WTC11 (cell line): ENCODE data around the gene HPSE2. TPM values are rescaled to one million over a fixed set of nuclear protein-coding genes. Genes with fewer than 3 reads are reported as not detected.

Source experiments
- ATAC-seq: fragments of 200-7000 bp; cut with Tn5 transposase; 2 replicates; pipeline ENCODE4 v1.10.0; 2021; ENCODE audit warnings: mild to moderate bottlenecking, moderate library complexity
- CTCF ChIA-PET: fragments of 300-600 bp; sonication (Branson Sonifier 250); formaldehyde crosslinking; loops from one replicate; lab custom pipeline; 2021; ENCODE audit warnings: antibody characterized with exemption; lab: Charles Lee
- POLR2A ChIA-PET: fragments of 350-600 bp; sonication (Branson Sonifier 250); formaldehyde crosslinking; loops from one replicate; lab custom pipeline; 2021; ENCODE audit warnings: antibody characterized with exemption; lab: Charles Lee
- DNase-seq: peaks from one replicate; pipeline ENCODE4 v3.0.0; 2021; ENCODE audit warnings: low spot score
- H3K27ac Mint-ChIP-seq: 2 replicates; pipeline ENCODE4 v1.8.0; 2021; ENCODE audit warnings: mixed read lengths
- H3K27me3 Mint-ChIP-seq: 2 replicates; pipeline ENCODE4 v1.8.0; 2021; ENCODE audit warnings: low read depth, mild to moderate bottlenecking, moderate library complexity, mixed read lengths
- H3K36me3 Mint-ChIP-seq: 2 replicates; pipeline ENCODE4 v1.8.0; 2021; ENCODE audit warnings: mixed read lengths
- H3K4me1 Mint-ChIP-seq: 2 replicates; pipeline ENCODE4 v1.8.0; 2022; ENCODE audit warnings: mixed read lengths
- H3K4me3 Mint-ChIP-seq: 2 replicates; pipeline ENCODE4 v1.8.0; 2021; ENCODE audit warnings: mild to moderate bottlenecking, moderate library complexity, mixed read lengths
- H3K9me3 Mint-ChIP-seq: 2 replicates; pipeline ENCODE4 v1.8.0; 2021; ENCODE audit warnings: mixed read lengths
- ATF1 ChIP-seq: sonication (generic); formaldehyde crosslinking; IDR thresholded peaks from 2 replicates; pipeline ENCODE4 v1.8.1; 2023; ENCODE audit warnings: mild to moderate bottlenecking, moderate library complexity, missing genetic modification reagents
- CREB1 ChIP-seq: sonication (generic); formaldehyde crosslinking; IDR thresholded peaks from 2 replicates; pipeline ENCODE4 v1.8.0; 2023; ENCODE audit warnings: mild to moderate bottlenecking, missing genetic modification reagents
- ELF4 ChIP-seq: sonication (generic); formaldehyde crosslinking; IDR thresholded peaks from 2 replicates; pipeline ENCODE4 v1.8.1; 2022; ENCODE audit warnings: low read depth, mild to moderate bottlenecking, moderate library complexity, missing genetic modification reagents
- EMX1 ChIP-seq: fragments of 250-450 bp; sonication (Bioruptor Pico); IDR thresholded peaks from 2 replicates; pipeline ENCODE4 v1.8.0; 2021; ENCODE audit warnings: mild to moderate bottlenecking
- GRHL2 ChIP-seq: fragments of 250-450 bp; sonication (Bioruptor Pico); IDR thresholded peaks from 2 replicates; pipeline ENCODE4 v1.8.0; 2022; ENCODE audit warnings: mild to moderate bottlenecking, moderate library complexity; ENCODE audit not compliant: insufficient replicate concordance, severe bottlenecking
- HMGA2 ChIP-seq: fragments of 250-450 bp; sonication (Bioruptor Pico); IDR thresholded peaks from 2 replicates; pipeline ENCODE4 v1.4.0; 2021; ENCODE audit warnings: mild to moderate bottlenecking, moderate library complexity
- KAT7 ChIP-seq: sonication (generic); formaldehyde crosslinking; IDR thresholded peaks from 2 replicates; pipeline ENCODE4 v1.8.1; 2023; ENCODE audit warnings: missing genetic modification reagents, mild to moderate bottlenecking, borderline replicate concordance
- NR2C2 ChIP-seq: sonication (generic); formaldehyde crosslinking; IDR thresholded peaks from 2 replicates; pipeline ENCODE4 v1.8.0; 2022; ENCODE audit warnings: mild to moderate bottlenecking, missing genetic modification reagents
- NR3C1 ChIP-seq: sonication (generic); formaldehyde crosslinking; conservative IDR thresholded peaks from 2 replicates; pipeline ENCODE4 v1.8.1; 2023; ENCODE audit warnings: low read depth, mild to moderate bottlenecking, missing genetic modification reagents
- OVOL2 ChIP-seq: fragments of 250-450 bp; sonication (Bioruptor Pico); IDR thresholded peaks from 2 replicates; pipeline ENCODE4 v1.9.0; 2021; ENCODE audit warnings: mild to moderate bottlenecking, borderline replicate concordance
- PRDM15 ChIP-seq: sonication (generic); formaldehyde crosslinking; IDR thresholded peaks from 2 replicates; pipeline ENCODE4 v1.8.0; 2022; ENCODE audit warnings: missing genetic modification reagents
- TP53 ChIP-seq: sonication (generic); formaldehyde crosslinking; IDR thresholded peaks from 2 replicates; pipeline ENCODE4 v1.8.1; 2023; ENCODE audit warnings: mild to moderate bottlenecking, missing genetic modification reagents
- ZNF232 ChIP-seq: sonication (generic); formaldehyde crosslinking; IDR thresholded peaks from 2 replicates; pipeline ENCODE4 v1.8.0; 2022; ENCODE audit warnings: mild to moderate bottlenecking, missing genetic modification reagents
- ZNF317 ChIP-seq: sonication (generic); formaldehyde crosslinking; IDR thresholded peaks from 2 replicates; pipeline ENCODE4 v1.8.1; 2023; ENCODE audit warnings: low read depth, mild to moderate bottlenecking, moderate library complexity, missing genetic modification reagents, borderline replicate concordance
- ZNF416 ChIP-seq: fragments of 250-450 bp; sonication (Bioruptor Pico); IDR thresholded peaks from 2 replicates; pipeline ENCODE4 v1.9.0; 2021; ENCODE audit warnings: mild to moderate bottlenecking, inconsistent platforms
- total RNA-seq: library from RNA; stranded (reverse); gene quantifications from 3 replicates; pipeline ENCODE4 v1.2.3, GENCODE V29; 2021
- TF ChIP-seq, protein P1 (sequence below): sonication (generic); formaldehyde crosslinking; IDR thresholded peaks from 2 replicates; pipeline ENCODE4 v1.8.1; 2022; ENCODE audit warnings: low read depth, missing genetic modification reagents, borderline replicate concordance
- TF ChIP-seq, protein P2 (sequence below): sonication (generic); formaldehyde crosslinking; IDR thresholded peaks from 2 replicates; pipeline ENCODE4 v1.8.1; 2022; ENCODE audit warnings: mild to moderate bottlenecking, moderate library complexity, missing genetic modification reagents
- TF ChIP-seq, protein P3 (sequence below): sonication (generic); formaldehyde crosslinking; conservative IDR thresholded peaks from 2 replicates; pipeline ENCODE4 v1.8.1; 2023; ENCODE audit warnings: mild to moderate bottlenecking, low read depth, missing genetic modification reagents, moderate library complexity

HPSE2 gene
- total RNA-seq, 1 experiment from 2014 or later, result 0.66 TPM

GRCh38 chr10:98533746-98534445 lies 701.8 kb downstream of the HPSE2 start:
- Mint-ChIP-seq H3K4me3 (no peak overlapping the region), H3K27me3 (no peaks in the 10 kb centered on the region), H3K36me3 (no peaks in the 10 kb centered on the region), H3K27ac (no peak overlapping the region), H3K9me3 (no peaks in the 10 kb centered on the region), H3K4me1 (peaks cover 11% of the 10 kb centered on the region)
- ChIA-PET CTCF (no interaction called here), POLR2A (no interaction called here)
- ATAC-seq (no peak), DNase-seq (no peak)
- TF ChIP-seq PRDM15 (CRISPR knock-in tag) (no peak), KAT7 (CRISPR knock-in tag) (no peak), ZNF416 (no peak), TP53 (CRISPR knock-in tag) (no peak), GRHL2 (CRISPR knock-in tag) (no peak), ELF4 (CRISPR knock-in tag) (no peak), HMGA2 (CRISPR knock-in tag) (no peak), CREB1 (no peak), NR3C1 (CRISPR knock-in tag) (no peak), ZNF317 (CRISPR knock-in tag) (no peak)
- TF ChIP-seq, protein P1, sequence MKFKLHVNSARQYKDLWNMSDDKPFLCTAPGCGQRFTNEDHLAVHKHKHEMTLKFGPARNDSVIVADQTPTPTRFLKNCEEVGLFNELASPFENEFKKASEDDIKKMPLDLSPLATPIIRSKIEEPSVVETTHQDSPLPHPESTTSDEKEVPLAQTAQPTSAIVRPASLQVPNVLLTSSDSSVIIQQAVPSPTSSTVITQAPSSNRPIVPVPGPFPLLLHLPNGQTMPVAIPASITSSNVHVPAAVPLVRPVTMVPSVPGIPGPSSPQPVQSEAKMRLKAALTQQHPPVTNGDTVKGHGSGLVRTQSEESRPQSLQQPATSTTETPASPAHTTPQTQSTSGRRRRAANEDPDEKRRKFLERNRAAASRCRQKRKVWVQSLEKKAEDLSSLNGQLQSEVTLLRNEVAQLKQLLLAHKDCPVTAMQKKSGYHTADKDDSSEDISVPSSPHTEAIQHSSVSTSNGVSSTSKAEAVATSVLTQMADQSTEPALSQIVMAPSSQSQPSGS (CRISPR knock-in tag), result no peak
- TF ChIP-seq, protein P2, sequence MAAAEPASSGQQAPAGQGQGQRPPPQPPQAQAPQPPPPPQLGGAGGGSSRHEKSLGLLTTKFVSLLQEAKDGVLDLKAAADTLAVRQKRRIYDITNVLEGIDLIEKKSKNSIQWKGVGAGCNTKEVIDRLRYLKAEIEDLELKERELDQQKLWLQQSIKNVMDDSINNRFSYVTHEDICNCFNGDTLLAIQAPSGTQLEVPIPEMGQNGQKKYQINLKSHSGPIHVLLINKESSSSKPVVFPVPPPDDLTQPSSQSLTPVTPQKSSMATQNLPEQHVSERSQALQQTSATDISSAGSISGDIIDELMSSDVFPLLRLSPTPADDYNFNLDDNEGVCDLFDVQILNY (CRISPR knock-in tag), result no peak
- TF ChIP-seq, protein P3, sequence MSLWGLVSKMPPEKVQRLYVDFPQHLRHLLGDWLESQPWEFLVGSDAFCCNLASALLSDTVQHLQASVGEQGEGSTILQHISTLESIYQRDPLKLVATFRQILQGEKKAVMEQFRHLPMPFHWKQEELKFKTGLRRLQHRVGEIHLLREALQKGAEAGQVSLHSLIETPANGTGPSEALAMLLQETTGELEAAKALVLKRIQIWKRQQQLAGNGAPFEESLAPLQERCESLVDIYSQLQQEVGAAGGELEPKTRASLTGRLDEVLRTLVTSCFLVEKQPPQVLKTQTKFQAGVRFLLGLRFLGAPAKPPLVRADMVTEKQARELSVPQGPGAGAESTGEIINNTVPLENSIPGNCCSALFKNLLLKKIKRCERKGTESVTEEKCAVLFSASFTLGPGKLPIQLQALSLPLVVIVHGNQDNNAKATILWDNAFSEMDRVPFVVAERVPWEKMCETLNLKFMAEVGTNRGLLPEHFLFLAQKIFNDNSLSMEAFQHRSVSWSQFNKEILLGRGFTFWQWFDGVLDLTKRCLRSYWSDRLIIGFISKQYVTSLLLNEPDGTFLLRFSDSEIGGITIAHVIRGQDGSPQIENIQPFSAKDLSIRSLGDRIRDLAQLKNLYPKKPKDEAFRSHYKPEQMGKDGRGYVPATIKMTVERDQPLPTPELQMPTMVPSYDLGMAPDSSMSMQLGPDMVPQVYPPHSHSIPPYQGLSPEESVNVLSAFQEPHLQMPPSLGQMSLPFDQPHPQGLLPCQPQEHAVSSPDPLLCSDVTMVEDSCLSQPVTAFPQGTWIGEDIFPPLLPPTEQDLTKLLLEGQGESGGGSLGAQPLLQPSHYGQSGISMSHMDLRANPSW, result no peak

- Mint-ChIP-seq H3K9me3 (no peaks in the 10 kb centered on the region), H3K4me1 (peaks cover 11% of the 10 kb centered on the region), H3K27ac (no peak overlapping the region), H3K36me3 (no peaks in the 10 kb centered on the region), H3K27me3 (no peaks in the 10 kb centered on the region), H3K4me3 (no peak overlapping the region)
- ChIA-PET CTCF (no interaction called here), POLR2A (no interaction called here)
- ATAC-seq, result no peak
- TF ChIP-seq ZNF232 (no peak), HMGA2 (CRISPR knock-in tag) (no peak), OVOL2 (CRISPR knock-in tag) (no peak), ATF1 (CRISPR knock-in tag) (no peak), NR2C2 (CRISPR knock-in tag) (no peak), EMX1 (CRISPR knock-in tag) (no peak)
- DNase-seq, result no peak
Observed at GRCh38 chr10:98533241-98533640, 702.4 kb downstream of the HPSE2 start.
